Osteoblast (primary cell): ENCODE measurements around the gene A2M. TPM values are rescaled to one million over a fixed set of nuclear protein-coding genes. Genes with fewer than 3 reads are reported as not detected.

Experiments used
- DNase-seq: peaks from one replicate; pipeline ENCODE4 v3.0.0; 2011; ENCODE audit warnings: low spot score, mixed read lengths; ENCODE audit not compliant: insufficient read length; ENCODE audit errors: missing footprints
- H2AFZ ChIP-seq: 2 replicates; pipeline ENCODE4 v1.6.0; 2011; ENCODE audit warnings: mild to moderate bottlenecking, low read length
- H3K27ac ChIP-seq: 2 replicates; pipeline ENCODE4 v1.5.1; 2011; ENCODE audit warnings: mild to moderate bottlenecking, low read depth, low read length, moderate library complexity
- H3K27me3 ChIP-seq: 2 replicates; pipeline ENCODE4 v1.6.0; 2012; ENCODE audit warnings: mild to moderate bottlenecking, control low read depth, inconsistent platforms, low read length, moderate library complexity; ENCODE audit not compliant: insufficient read depth
- H3K36me3 ChIP-seq: 2 replicates; pipeline ENCODE4 v1.5.1; 2011; ENCODE audit warnings: mild to moderate bottlenecking, low read length, control low read depth, moderate library complexity; ENCODE audit not compliant: insufficient read depth
- H3K4me1 ChIP-seq: 2 replicates; pipeline ENCODE4 v1.5.1; 2011; ENCODE audit warnings: mild to moderate bottlenecking, low read length, control low read depth, moderate library complexity; ENCODE audit not compliant: insufficient read depth
- H3K4me2 ChIP-seq: 2 replicates; pipeline ENCODE4 v1.6.0; 2011; ENCODE audit warnings: mild to moderate bottlenecking, low read length; ENCODE audit not compliant: insufficient read depth
- H3K4me3 ChIP-seq: fragments of 200-600 bp; sonication (generic); 3 replicates; pipeline ENCODE4 v1.5.1; 2012; ENCODE audit warnings: mild to moderate bottlenecking, low read length, inconsistent platforms; ENCODE audit not compliant: insufficient read depth
- H3K79me2 ChIP-seq: 2 replicates; pipeline ENCODE4 v1.6.0; 2012; ENCODE audit warnings: mild to moderate bottlenecking, low read length, control low read depth, inconsistent platforms; ENCODE audit not compliant: insufficient read depth
- H3K9me3 ChIP-seq: 2 replicates; pipeline ENCODE4 v1.5.1; 2011; ENCODE audit warnings: low read depth, low read length, control low read depth
- H4K20me1 ChIP-seq: 2 replicates; pipeline ENCODE4 v1.6.0; 2012; ENCODE audit warnings: mild to moderate bottlenecking, low read length, control low read depth; ENCODE audit not compliant: insufficient read depth
- CTCF ChIP-seq: IDR thresholded peaks from 2 replicates; pipeline ENCODE4 v1.5.1; 2011; ENCODE audit warnings: mild to moderate bottlenecking, low read depth, low read length, moderate library complexity; ENCODE audit errors: extremely low read depth
- total RNA-seq: library from RNA; depleted of rRNA; stranded (reverse); fragments of >200 nt; gene quantifications from 2 replicates; pipeline ENCODE4 v1.2.3, GENCODE V29; 2012

Gene A2M
- total RNA-seq, 1 donor, result 2.2 TPM

- no peak overlapping the region for H3K27ac ChIP-seq
- no peak overlapping the region for H2AFZ ChIP-seq
- H3K4me2 ChIP-seq, result no peak overlapping the region
- H3K36me3 ChIP-seq, result no peaks in the 10 kb centered on the region
- H3K4me1 ChIP-seq, result no peaks in the 10 kb centered on the region
- no peak for DNase-seq
- no peaks in the 10 kb centered on the region for H4K20me1 ChIP-seq
- no peak overlapping the region for H3K4me3 ChIP-seq
- no peak for TF ChIP-seq CTCF
- no peaks in the 10 kb centered on the region for H3K9me3 ChIP-seq
- H3K79me2 ChIP-seq, result no peaks in the 10 kb centered on the region
- no peaks in the 10 kb centered on the region for H3K27me3 ChIP-seq
Measured at GRCh38 chr12:9133216-9133916, 17.6 kb upstream of the A2M start.

GRCh38 chr12:9132008-9132535, 16.4 kb upstream of the A2M start:
- H3K4me2 ChIP-seq, result no peak overlapping the region
- no peaks in the 10 kb centered on the region for H3K79me2 ChIP-seq
- no peak overlapping the region for H3K4me3 ChIP-seq
- H3K27ac ChIP-seq, result no peak overlapping the region
- H2AFZ ChIP-seq, result no peak overlapping the region
- DNase-seq, result peak; percentile 45
- H4K20me1 ChIP-seq, result no peaks in the 10 kb centered on the region
- H3K27me3 ChIP-seq, result no peaks in the 10 kb centered on the region
- TF ChIP-seq CTCF, result no peak
- no peaks in the 10 kb centered on the region for H3K36me3 ChIP-seq
- H3K4me1 ChIP-seq, result no peaks in the 10 kb centered on the region
- no peaks in the 10 kb centered on the region for H3K9me3 ChIP-seq

GRCh38 chr12:9130244-9130643, 14.5 kb upstream of the A2M start:
- Histone ChIP-seq H3K4me3 (no peak overlapping the region), H3K27me3 (no peaks in the 10 kb centered on the region), H3K27ac (no peak overlapping the region), H3K4me1 (no peaks in the 10 kb centered on the region), H3K4me2 (no peak overlapping the region), H2AFZ (no peak overlapping the region), H3K9me3 (no peaks in the 10 kb centered on the region), H3K79me2 (no peaks in the 10 kb centered on the region), H4K20me1 (no peaks in the 10 kb centered on the region), H3K36me3 (no peaks in the 10 kb centered on the region)
- DNase-seq, result no peak
- TF ChIP-seq CTCF, result no peak

GRCh38 chr12:9127936-9128663, 12.4 kb upstream of the A2M start:
- Histone ChIP-seq H3K27ac (no peak overlapping the region), H3K4me1 (no peaks in the 10 kb centered on the region)

More at GRCh38 chr12:9127936-9128663, 12.4 kb upstream of the A2M start:
- Histone ChIP-seq H3K4me3 (no peak overlapping the region), H3K79me2 (no peaks in the 10 kb centered on the region), H4K20me1 (no peaks in the 10 kb centered on the region), H3K27me3 (no peaks in the 10 kb centered on the region), H3K4me2 (no peak overlapping the region), H3K36me3 (no peaks in the 10 kb centered on the region), H3K9me3 (no peaks in the 10 kb centered on the region), H2AFZ (no peak overlapping the region)
- DNase-seq, result no peak
- no peak for TF ChIP-seq CTCF
